Glutamatergic neuron (in vitro differentiated cells): ENCODE data around the gene ALOX12B. TPM values are rescaled to one million over a fixed set of nuclear protein-coding genes. Genes with fewer than 3 reads are reported as not detected.

Experiments
- DNase-seq: peaks from one replicate; pipeline ENCODE4 v3.0.0; 2022
- H3K27ac Mint-ChIP-seq: one replicate; pipeline ENCODE4 v1.8.0; 2020; ENCODE audit warnings: mild to moderate bottlenecking, mixed read lengths, inconsistent platforms; ENCODE audit not compliant: unreplicated experiment
- H3K27me3 Mint-ChIP-seq: one replicate; pipeline ENCODE4 v1.8.0; 2020; ENCODE audit warnings: mild to moderate bottlenecking, moderate library complexity, mixed read lengths, inconsistent platforms; ENCODE audit not compliant: unreplicated experiment
- H3K36me3 Mint-ChIP-seq: one replicate; pipeline ENCODE4 v1.8.0; 2020; ENCODE audit warnings: mild to moderate bottlenecking, mixed read lengths, inconsistent platforms; ENCODE audit not compliant: unreplicated experiment
- H3K4me1 Mint-ChIP-seq: one replicate; pipeline ENCODE4 v1.8.0; 2020; ENCODE audit warnings: mild to moderate bottlenecking, low read depth, mixed read lengths, inconsistent platforms; ENCODE audit not compliant: unreplicated experiment
- H3K4me3 Mint-ChIP-seq: one replicate; pipeline ENCODE4 v1.8.0; 2020; ENCODE audit warnings: mild to moderate bottlenecking, mixed read lengths, inconsistent platforms; ENCODE audit not compliant: unreplicated experiment
- H3K9me3 Mint-ChIP-seq: one replicate; pipeline ENCODE4 v1.8.0; 2020; ENCODE audit warnings: mild to moderate bottlenecking, moderate library complexity, mixed read lengths, inconsistent platforms; ENCODE audit not compliant: unreplicated experiment
- CTCF ChIP-seq: fragments of 200-600 bp; sonication (generic); IDR thresholded peaks from one replicate; pipeline ENCODE4 v1.5.0; 2021; ENCODE audit not compliant: partially characterized antibody, unreplicated experiment
- total RNA-seq: library from RNA; stranded (reverse); fragmentation: NEBNext Ultra II Directional; extraction: Animal tissue kit (Norgen Biotek cat#: 25700); gene quantifications from one replicate; pipeline ENCODE4 v1.2.1, GENCODE V29; 2021; ENCODE audit not compliant: unreplicated experiment

The ALOX12B gene
- total RNA-seq, 1 donor from 2014 or later, result not detected

GRCh38 chr17:8041249-8041928 lies 46.1 kb downstream of the ALOX12B start:
- Mint-ChIP-seq H3K4me1 (no peaks in the 10 kb centered on the region), H3K9me3 (no peaks in the 10 kb centered on the region), H3K36me3 (no peaks in the 10 kb centered on the region), H3K27ac (no peak overlapping the region), H3K27me3 (peaks cover 20% of the 10 kb centered on the region), H3K4me3 (no peak overlapping the region)
- no peak for DNase-seq
- TF ChIP-seq CTCF, result peak; percentile 66

- no peak for DNase-seq
- TF ChIP-seq CTCF, result no peak
- Mint-ChIP-seq H3K9me3 (no peaks in the 10 kb centered on the region), H3K27ac (no peak overlapping the region), H3K4me1 (no peaks in the 10 kb centered on the region), H3K36me3 (no peaks in the 10 kb centered on the region), H3K4me3 (no peak overlapping the region), H3K27me3 (peaks cover 17% of the 10 kb centered on the region)
Observed at GRCh38 chr17:8039611-8040168, 47.8 kb downstream of the ALOX12B start.

GRCh38 chr17:8038954-8039610 lies 48.4 kb downstream of the ALOX12B start, which contains the start of gene ALOX15B:
Gene ALOX15B (plus strand): TSS chr17:8039059. CDS start chr17:8039156, 97 bp downstream.
- no peak within 1 kb of the TSS for H3K27ac Mint-ChIP-seq
- no peak within 1 kb of the TSS for H3K4me3 Mint-ChIP-seq

GRCh38 chr17:8032442-8032841 lies 55.1 kb downstream of the ALOX12B start:
- Mint-ChIP-seq H3K4me1 (no peaks in the 10 kb centered on the region), H3K9me3 (peaks cover 2% of the 10 kb centered on the region), H3K4me3 (no peak overlapping the region), H3K36me3 (no peaks in the 10 kb centered on the region), H3K27me3 (peaks cover 2% of the 10 kb centered on the region), H3K27ac (no peak overlapping the region)
- TF ChIP-seq CTCF, result no peak
- DNase-seq, result no peak

More at GRCh38 chr17:8038954-8039610, 48.4 kb downstream of the ALOX12B start, which contains the start of gene ALOX15B:
- Mint-ChIP-seq H3K27me3 (peaks cover 17% of the 10 kb centered on the region), H3K36me3 (no peaks in the 10 kb centered on the region), H3K4me1 (no peaks in the 10 kb centered on the region), H3K9me3 (no peaks in the 10 kb centered on the region)
- no peak for TF ChIP-seq CTCF
- DNase-seq, result no peak

GRCh38 chr17:8031950-8032349 lies 55.6 kb downstream of the ALOX12B start:
- Mint-ChIP-seq H3K9me3 (peaks cover 2% of the 10 kb centered on the region), H3K4me3 (no peak overlapping the region), H3K4me1 (no peaks in the 10 kb centered on the region), H3K27ac (no peak overlapping the region), H3K36me3 (no peaks in the 10 kb centered on the region), H3K27me3 (peaks cover 2% of the 10 kb centered on the region)
- no peak for DNase-seq
- TF ChIP-seq CTCF, result no peak
